HepG2 (cell line): ENCODE measurements around the gene PRR5L. TPM values are rescaled to one million over a fixed set of nuclear protein-coding genes. Genes with fewer than 3 reads are reported as not detected.

Experiments
- ATAC-seq: fragments of 200-7000 bp; cut with Tn5 transposase; 3 replicates; pipeline ENCODE4 v1.9.1; 2020; ENCODE audit warnings: mild to moderate bottlenecking, moderate library complexity
- BruUV-seq: library from RNA; stranded (reverse); fragments of 400-500 nt; replicated peaks from 2 replicates; lab custom pipeline; 2021; lab: Mats Ljungman, UMichigan
- CTCF ChIA-PET: fragments of 300-600 bp; formaldehyde crosslinking; extraction: SDS; loops from one replicate; lab custom pipeline; 2021; ENCODE audit warnings: low total read pairs, inconsistent platforms, low intra/inter-chr PET ratio; lab: Yijun Ruan, JAX
- POLR2A ChIA-PET: fragments of 350-600 bp; sonication (Branson Sonifier 250); formaldehyde crosslinking; loops from one replicate; lab custom pipeline; 2020; ENCODE audit warnings: antibody characterized with exemption, inconsistent platforms; lab: Yijun Ruan, JAX
- DNase-seq: peaks from one replicate; pipeline ENCODE4 v3.0.0-alpha.2; 2015; ENCODE audit warnings: low spot score
- FAIRE-seq: peaks from 3 replicates; lab custom pipeline; 2011; peaks lifted over from hg19 to GRCh38; lab: Jason Lieb, UNC
- H2AFZ ChIP-seq: one replicate; pipeline ENCODE4 v1.6.1; 2011; ENCODE audit warnings: low read length, inconsistent platforms
- H3K27ac ChIP-seq: fragments of 300-600 bp; 3 replicates; pipeline ENCODE4 v1.8.0; 2011; ENCODE audit warnings: mixed run types, mild to moderate bottlenecking, mixed read lengths, low read length, inconsistent platforms; ENCODE audit not compliant: insufficient read depth; ENCODE audit errors: extremely low read length
- H3K27me3 ChIP-seq, 2 experiments: fragments of 200-600 bp in 1 of 2; 2 replicates in 1 of 2; 3 replicates in 1 of 2; pipeline versions ENCODE4 v1.6.0 to v1.8.0; 2011; ENCODE audit warnings: low read length in 2 of 2, mild to moderate bottlenecking in 2 of 2, moderate library complexity in 2 of 2, inconsistent platforms in 1 of 2; ENCODE audit not compliant: insufficient read depth in 2 of 2, control insufficient read depth in 1 of 2
- H3K36me3 ChIP-seq, 2 experiments: fragments of 200-600 bp in 1 of 2; replicated peaks in 1 of 2; 2 replicates in 1 of 2; 3 replicates in 1 of 2; pipeline versions ENCODE4 v1.5.1 to v1.8.0; 2011; ENCODE audit warnings: low read length in 2 of 2, inconsistent platforms in 1 of 2; ENCODE audit not compliant: insufficient read depth in 2 of 2, control insufficient read depth in 1 of 2
- H3K4me1 ChIP-seq: 2 replicates; pipeline ENCODE4 v1.5.1; 2012; ENCODE audit warnings: low read length, inconsistent platforms; ENCODE audit not compliant: insufficient read depth
- H3K4me2 ChIP-seq: 2 replicates; pipeline ENCODE4 v1.6.0; 2011; ENCODE audit warnings: low read depth, low read length, inconsistent platforms
- H3K4me3 ChIP-seq, 3 experiments: fragments of 200-600 bp in 1 of 3; sonication (generic), shearing (Covaris generic) in 1 of 3; replicated peaks in 1 of 3; 2 replicates each; pipeline ENCODE4 v1.5.1; 2011 to 2016; ENCODE audit warnings: low read length in 3 of 3, inconsistent platforms in 2 of 3, low read depth in 2 of 3, mild to moderate bottlenecking in 2 of 3, control low read depth in 1 of 3, mixed read lengths in 1 of 3; ENCODE audit not compliant: insufficient read depth in 1 of 3
- H3K79me2 ChIP-seq: one replicate; pipeline ENCODE4 v1.6.1; 2011; ENCODE audit warnings: low read length, inconsistent platforms; ENCODE audit not compliant: insufficient read depth
- H3K9ac ChIP-seq: 2 replicates; pipeline ENCODE4 v1.6.0; 2011; ENCODE audit warnings: mild to moderate bottlenecking, low read depth, low read length, inconsistent platforms; ENCODE audit not compliant: insufficient read depth
- H3K9me3 ChIP-seq: 2 replicates; pipeline ENCODE4 v1.5.1; 2012; ENCODE audit warnings: mild to moderate bottlenecking, low read length
- H4K20me1 ChIP-seq: 2 replicates; pipeline ENCODE4 v1.6.0; 2011; ENCODE audit warnings: inconsistent platforms, mild to moderate bottlenecking, low read length, moderate library complexity; ENCODE audit not compliant: insufficient read depth
- CREM ChIP-seq, 2 experiments: sonication (generic) in 1 of 2; formaldehyde crosslinking in 1 of 2; IDR thresholded peaks; 2 replicates each; pipeline versions ENCODE4 v1.4.0 to v1.6.1; 2016 to 2020; ENCODE audit warnings: antibody characterized with exemption in 1 of 2, mild to moderate bottlenecking in 1 of 2, missing genetic modification reagents in 1 of 2
- HNRNPH1 ChIP-seq: fragments of 200-400 bp; formaldehyde crosslinking; optimal IDR thresholded peaks from 2 replicates; pipeline ENCODE3; 2017; ENCODE audit warnings: mild to moderate bottlenecking, low read depth, low read length
- NONO ChIP-seq, 2 experiments: fragments of 450-650 bp in 1 of 2; sonication (generic) in 1 of 2; formaldehyde crosslinking in 1 of 2; IDR thresholded peaks in 1 of 2; conservative IDR thresholded peaks in 1 of 2; 2 replicates each; pipeline versions ENCODE4 v1.6.1 to v1.8.0; 2017 to 2022; ENCODE audit warnings: mild to moderate bottlenecking in 1 of 2, missing genetic modification reagents in 1 of 2, moderate library complexity in 1 of 2
- SMARCC2 ChIP-seq: fragments of 450-650 bp; IDR thresholded peaks from 2 replicates; pipeline ENCODE4 v1.6.1; 2017; ENCODE audit warnings: antibody characterized with exemption, mild to moderate bottlenecking
- THAP11 ChIP-seq: IDR thresholded peaks from 2 replicates; pipeline ENCODE4 v1.6.1; 2016; ENCODE audit warnings: missing biosample characterization, missing genetic modification reagents
- U2AF1 ChIP-seq: fragments of 200-400 bp; formaldehyde crosslinking; optimal IDR thresholded peaks from 2 replicates; pipeline ENCODE3; 2017; ENCODE audit warnings: mild to moderate bottlenecking, low read depth, low read length
- ZNF124 ChIP-seq: sonication (generic); formaldehyde crosslinking; IDR thresholded peaks from 2 replicates; pipeline ENCODE4 v1.4.0; 2020; ENCODE audit warnings: missing genetic modification reagents
- ZNF143 ChIP-seq: sonication (generic); formaldehyde crosslinking; IDR thresholded peaks from 2 replicates; pipeline ENCODE4 v1.4.0; 2020; ENCODE audit warnings: missing genetic modification reagents
- ZNF296 ChIP-seq: sonication (generic); formaldehyde crosslinking; conservative IDR thresholded peaks from 2 replicates; pipeline ENCODE4 v1.5.0; 2020; ENCODE audit warnings: mild to moderate bottlenecking, missing genetic modification reagents
- WGBS: methylation state at CpG from one replicate; pipeline ENCODE4 v1.1.6; 2017; ENCODE audit warnings: low lambda C conversion rate; 5-methylcytosine and 5-hydroxymethylcytosine counted together
- in situ Hi-C: cut with HindIII; loops from 2 replicates; pipeline ENCODE4 v1.10.0; 2017; ENCODE audit warnings: low pct_unique_long_range_greater_than_20kb; ENCODE audit not compliant: extremely low pct_ligation_motif_present
- intact Hi-C: fragments of 100-400 bp; cut with micrococcal nuclease; formaldehyde crosslinking; loops from one replicate; pipeline ENCODE4 v1.10.0; 2022; ENCODE audit not compliant: unreplicated experiment
- polyA plus RNA-seq, 8 experiments: library from polyadenylated mRNA; depleted of rRNA in 3 of 8; stranded (reverse) in 7 of 8; unstranded in 1 of 8; fragments of >200 nt; fragmentation: Illumina TruSeq in 4 of 8; extraction: Trizol in 4 of 8; gene quantifications; 2 replicates each; pipeline versions ENCODE4 v1.2.1 to v1.2.3, GENCODE V29; 2011 to 2016; ENCODE audit warnings: low read depth in 4 of 8, missing spikeins in 1 of 8, mixed read lengths in 1 of 8; ENCODE audit not compliant: insufficient read depth in 1 of 8
- total RNA-seq, 5 experiments: library from RNA; depleted of rRNA; stranded (reverse); fragments of >200 nt; fragmentation: Illumina TruSeq; extraction: Trizol; gene quantifications; 2 replicates each; pipeline ENCODE4 v1.2.3, GENCODE V29; 2016; ENCODE audit warnings: low read depth in 1 of 5
- TF ChIP-seq, protein P1 (sequence below): IDR thresholded peaks from 2 replicates; pipeline ENCODE4 v1.6.1; 2018; ENCODE audit warnings: missing genetic modification reagents
- TF ChIP-seq, protein P2 (sequence below): sonication (generic); formaldehyde crosslinking; IDR thresholded peaks from 2 replicates; pipeline ENCODE4; 2020; ENCODE audit warnings: missing genetic modification reagents, mild to moderate bottlenecking, borderline replicate concordance
- TF ChIP-seq, protein P3 (sequence below): sonication (generic); formaldehyde crosslinking; IDR thresholded peaks from 2 replicates; pipeline ENCODE4 v1.9.0; 2021; ENCODE audit warnings: missing genetic modification reagents, mild to moderate bottlenecking, borderline replicate concordance

PRR5L gene
- total and polyA plus RNA-seq, 2 of the 13 experiments (the other 11 are each of a cell fraction or from before 2014, with no cell fraction given), result 0.16 TPM; not detected in 1

DNA sequence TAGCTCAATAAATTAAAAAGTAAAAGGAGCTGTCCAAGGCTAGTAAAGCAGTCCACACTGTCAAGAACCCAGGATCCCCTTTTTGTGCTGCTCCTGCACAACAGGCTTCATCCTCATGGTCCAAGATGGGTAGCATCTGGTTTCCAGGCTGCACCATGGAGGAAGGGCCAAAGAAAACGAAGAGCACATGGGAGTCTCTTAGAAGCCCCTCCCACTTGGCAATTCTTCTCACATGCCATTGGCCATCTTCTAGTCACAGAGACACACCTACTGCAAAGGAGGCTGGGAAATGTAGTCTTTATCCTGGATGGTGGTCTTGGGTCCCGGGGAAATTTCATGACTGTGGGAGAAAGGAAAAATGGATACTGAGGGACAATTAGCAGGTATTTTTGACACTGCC is 37.8 kb downstream of the PRR5L start:
- 6% methylated on average over 2 of the region's 2 CpGs for WGBS
- POLR2A ChIA-PET, result no interaction called here

DNA sequence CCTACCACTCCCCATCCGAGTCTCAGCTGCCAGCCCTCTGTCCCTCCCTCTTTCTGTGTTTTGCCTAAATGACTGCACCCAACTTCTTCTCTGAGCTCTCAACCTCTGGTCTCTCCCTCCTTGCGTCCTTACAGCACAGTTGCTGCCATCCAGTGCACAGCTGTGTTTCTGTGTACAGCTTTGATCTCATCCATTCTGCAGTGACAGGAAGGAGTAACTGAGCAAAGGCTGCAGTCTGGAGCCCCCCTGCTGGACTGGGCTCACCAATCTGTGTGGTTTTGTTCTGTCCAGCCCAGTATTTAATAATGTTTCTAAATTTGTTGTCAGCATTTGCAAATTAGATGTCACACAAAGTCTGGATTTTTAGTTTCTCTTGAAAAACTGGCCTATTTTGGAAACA is 43.8 kb downstream of the PRR5L start:
- intact Hi-C loops, result no loop called here
- ATAC-seq, result no peak
- BruUV-seq, result no TSS peak
- no peaks in the 10 kb centered on the region for H4K20me1 ChIP-seq
- 0 out of 5 replicates have a peak, but pooled peaks cover 0 to 2% of the 10 kb centered on the region in 2 experiments for H3K27me3 ChIP-seq
- no peak overlapping the region for H3K9ac ChIP-seq
- H3K4me1 ChIP-seq, result no peaks in the 10 kb centered on the region
- CTCF ChIA-PET, result no interaction called here
- DNase-seq, result no peak
- no peak overlapping the region for H3K4me2 ChIP-seq
- no peak overlapping the region for H2AFZ ChIP-seq
- no peak overlapping the region for H3K4me3 ChIP-seq
- in situ Hi-C loops, result no loop called here
- no peaks in the 10 kb centered on the region for H3K79me2 ChIP-seq
- FAIRE-seq, result no peak
- no peaks in the 10 kb centered on the region for H3K36me3 ChIP-seq
- no peak overlapping the region for H3K27ac ChIP-seq
- TF ChIP-seq ZNF296 (CRISPR knock-in tag) (no peak), ZNF124 (no peak), NONO (IDR thresholded peaks at IDR 0.05) (no peak), NONO (CRISPR knock-in tag; conservative IDR thresholded peaks at IDR 0.05) (no peak), CREM (IDR thresholded peaks at IDR 0.05) (no peak), CREM (CRISPR knock-in tag; IDR thresholded peaks at IDR 0.05) (no peak), HNRNPH1 (no peak)
- TF ChIP-seq, protein P1, sequence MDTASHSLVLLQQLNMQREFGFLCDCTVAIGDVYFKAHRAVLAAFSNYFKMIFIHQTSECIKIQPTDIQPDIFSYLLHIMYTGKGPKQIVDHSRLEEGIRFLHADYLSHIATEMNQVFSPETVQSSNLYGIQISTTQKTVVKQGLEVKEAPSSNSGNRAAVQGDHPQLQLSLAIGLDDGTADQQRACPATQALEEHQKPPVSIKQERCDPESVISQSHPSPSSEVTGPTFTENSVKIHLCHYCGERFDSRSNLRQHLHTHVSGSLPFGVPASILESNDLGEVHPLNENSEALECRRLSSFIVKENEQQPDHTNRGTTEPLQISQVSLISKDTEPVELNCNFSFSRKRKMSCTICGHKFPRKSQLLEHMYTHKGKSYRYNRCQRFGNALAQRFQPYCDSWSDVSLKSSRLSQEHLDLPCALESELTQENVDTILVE, result no peak
- TF ChIP-seq, protein P2, sequence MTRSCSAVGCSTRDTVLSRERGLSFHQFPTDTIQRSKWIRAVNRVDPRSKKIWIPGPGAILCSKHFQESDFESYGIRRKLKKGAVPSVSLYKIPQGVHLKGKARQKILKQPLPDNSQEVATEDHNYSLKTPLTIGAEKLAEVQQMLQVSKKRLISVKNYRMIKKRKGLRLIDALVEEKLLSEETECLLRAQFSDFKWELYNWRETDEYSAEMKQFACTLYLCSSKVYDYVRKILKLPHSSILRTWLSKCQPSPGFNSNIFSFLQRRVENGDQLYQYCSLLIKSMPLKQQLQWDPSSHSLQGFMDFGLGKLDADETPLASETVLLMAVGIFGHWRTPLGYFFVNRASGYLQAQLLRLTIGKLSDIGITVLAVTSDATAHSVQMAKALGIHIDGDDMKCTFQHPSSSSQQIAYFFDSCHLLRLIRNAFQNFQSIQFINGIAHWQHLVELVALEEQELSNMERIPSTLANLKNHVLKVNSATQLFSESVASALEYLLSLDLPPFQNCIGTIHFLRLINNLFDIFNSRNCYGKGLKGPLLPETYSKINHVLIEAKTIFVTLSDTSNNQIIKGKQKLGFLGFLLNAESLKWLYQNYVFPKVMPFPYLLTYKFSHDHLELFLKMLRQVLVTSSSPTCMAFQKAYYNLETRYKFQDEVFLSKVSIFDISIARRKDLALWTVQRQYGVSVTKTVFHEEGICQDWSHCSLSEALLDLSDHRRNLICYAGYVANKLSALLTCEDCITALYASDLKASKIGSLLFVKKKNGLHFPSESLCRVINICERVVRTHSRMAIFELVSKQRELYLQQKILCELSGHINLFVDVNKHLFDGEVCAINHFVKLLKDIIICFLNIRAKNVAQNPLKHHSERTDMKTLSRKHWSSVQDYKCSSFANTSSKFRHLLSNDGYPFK (CRISPR knock-in tag), result no peak
- POLR2A ChIA-PET, result no interaction called here
- H3K9me3 ChIP-seq, result no peaks in the 10 kb centered on the region
- WGBS, result 0% methylated on average over 2 of the region's 2 CpGs

More for the DNA sequence above, 37.8 kb downstream of the PRR5L start:
- in situ Hi-C loops, result no loop called here
- Histone ChIP-seq H3K4me1 (no peaks in the 10 kb centered on the region), H3K27ac (no peak overlapping the region), H4K20me1 (no peaks in the 10 kb centered on the region), H3K4me2 (no peak overlapping the region), H3K27me3 (peaks cover 0 to 4% of the 10 kb centered on the region in 2 experiments; a peak in 1 of 5 replicates), H3K79me2 (no peaks in the 10 kb centered on the region), H3K9ac (no peak overlapping the region), H3K36me3 (no peaks in the 10 kb centered on the region), H3K4me3 (no peak overlapping the region), H3K9me3 (no peaks in the 10 kb centered on the region), H2AFZ (no peak overlapping the region)
- TF ChIP-seq, protein P3, sequence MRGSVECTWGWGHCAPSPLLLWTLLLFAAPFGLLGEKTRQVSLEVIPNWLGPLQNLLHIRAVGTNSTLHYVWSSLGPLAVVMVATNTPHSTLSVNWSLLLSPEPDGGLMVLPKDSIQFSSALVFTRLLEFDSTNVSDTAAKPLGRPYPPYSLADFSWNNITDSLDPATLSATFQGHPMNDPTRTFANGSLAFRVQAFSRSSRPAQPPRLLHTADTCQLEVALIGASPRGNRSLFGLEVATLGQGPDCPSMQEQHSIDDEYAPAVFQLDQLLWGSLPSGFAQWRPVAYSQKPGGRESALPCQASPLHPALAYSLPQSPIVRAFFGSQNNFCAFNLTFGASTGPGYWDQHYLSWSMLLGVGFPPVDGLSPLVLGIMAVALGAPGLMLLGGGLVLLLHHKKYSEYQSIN, result no peak
- TF ChIP-seq U2AF1, result no peak
- TF ChIP-seq THAP11 (CRISPR knock-in tag), result peak; percentile 81
- TF ChIP-seq SMARCC2, result no peak
- TF ChIP-seq ZNF143, result peak; percentile 76
- no peak for FAIRE-seq
- intact Hi-C loops, result no loop called here
- DNase-seq, result no peak
- CTCF ChIA-PET, result no interaction called here
- BruUV-seq, result no TSS peak
- no peak for ATAC-seq
